Measurements from ENCODE around the gene KRTAP10-8.
"Not testable (repeated sequence)": the region's sequence is repeated elsewhere in the genome, so short reads cannot be mapped to it uniquely, and the experiment has no call there.

Gene KRTAP10-8, protein sequence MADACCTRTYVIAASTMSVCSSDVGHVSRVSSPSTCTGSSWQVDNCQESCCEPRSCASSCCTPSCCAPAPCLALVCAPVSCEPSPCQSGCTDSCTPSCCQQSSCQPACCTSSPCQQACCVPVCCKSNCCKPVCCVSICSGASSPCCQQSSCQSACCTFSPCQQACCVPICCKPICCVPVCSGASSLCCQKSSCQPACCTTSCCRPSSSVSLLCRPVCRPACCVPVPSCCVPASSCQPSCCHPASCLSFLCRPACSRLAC

DNA sequence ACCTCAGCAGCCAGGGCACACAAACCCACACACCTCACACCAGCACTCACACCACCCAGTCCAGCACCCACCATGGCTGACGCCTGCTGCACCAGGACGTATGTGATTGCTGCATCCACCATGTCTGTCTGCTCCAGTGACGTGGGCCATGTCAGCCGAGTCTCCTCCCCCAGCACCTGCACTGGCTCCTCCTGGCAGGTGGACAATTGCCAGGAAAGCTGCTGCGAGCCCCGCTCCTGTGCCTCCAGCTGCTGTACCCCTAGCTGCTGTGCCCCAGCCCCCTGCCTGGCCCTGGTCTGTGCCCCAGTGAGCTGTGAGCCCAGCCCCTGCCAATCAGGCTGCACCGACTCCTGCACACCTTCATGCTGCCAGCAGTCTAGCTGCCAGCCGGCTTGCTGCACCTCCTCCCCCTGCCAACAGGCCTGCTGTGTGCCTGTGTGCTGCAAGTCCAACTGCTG is at the start of gene KRTAP10-8:
TSS of gene KRTAP10-8 (plus strand) at position 51 of the 458 bp plus-strand sequence. CDS start at position 73, 22 bp downstream.
- no peak for DNase-seq (ENCODE audit: low read depth, low spot score)

GRCh38 chr21:44564099-44564498 is 47.8 kb upstream of the KRTAP10-8 start:
- no peak for DNase-seq (ENCODE audit: low read depth, low spot score)

DNA sequence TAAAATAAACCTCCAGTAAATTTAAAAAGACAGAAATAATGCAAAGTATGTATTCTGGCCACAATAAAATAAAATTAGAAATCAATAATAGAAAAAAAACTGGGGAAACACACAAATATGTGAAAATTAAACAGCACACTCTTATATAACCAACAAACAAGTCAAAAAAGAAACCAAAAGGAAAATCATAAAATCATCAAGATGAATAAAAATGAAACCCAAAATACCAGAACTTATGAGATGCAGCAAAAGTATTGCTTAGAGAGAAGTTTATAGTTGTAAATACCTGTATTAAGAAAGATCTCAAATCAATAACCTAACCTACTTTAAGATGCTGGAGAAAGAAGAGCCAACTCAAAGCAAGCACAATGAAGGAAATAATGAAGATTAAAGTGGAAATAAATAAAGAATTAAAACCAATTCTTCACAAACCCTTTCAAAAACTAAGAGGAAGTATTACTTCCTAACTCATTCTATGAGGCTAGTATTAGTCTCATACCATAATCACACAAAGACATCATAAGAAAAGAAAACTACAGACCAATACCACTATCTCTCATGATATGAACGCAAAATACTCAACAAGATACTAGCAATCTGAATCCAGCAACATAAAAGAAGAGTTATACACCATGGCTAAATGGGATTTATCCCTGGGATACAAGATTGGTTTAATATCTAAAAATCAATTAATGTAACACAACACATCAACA is 46.8 kb upstream of the KRTAP10-8 start:
- no peak for DNase-seq (ENCODE audit: low read depth, low spot score)

DNA sequence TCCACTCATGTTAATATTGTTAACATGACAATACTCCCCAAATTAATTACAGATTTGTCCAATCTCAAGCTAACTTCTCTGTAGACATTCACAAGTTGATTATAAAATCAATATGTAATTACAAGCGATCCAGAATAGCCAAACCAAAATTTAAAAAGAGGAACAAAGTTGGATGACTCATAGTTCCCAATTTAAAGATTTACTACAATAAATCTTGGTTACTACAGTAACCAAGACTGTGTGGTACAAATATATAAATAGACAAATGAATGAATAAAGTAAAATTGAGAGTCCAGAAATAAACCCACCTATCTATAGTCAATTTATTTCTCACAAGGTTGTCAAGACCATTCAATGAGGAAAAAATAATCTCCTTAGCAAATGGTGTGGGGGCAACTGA is 45.5 kb upstream of the KRTAP10-8 start:
- no peak for DNase-seq (ENCODE audit: low read depth, low spot score)

GRCh38 chr21:44567481-44568171 is 44.3 kb upstream of the KRTAP10-8 start:
- DNase-seq (ENCODE audit: low read depth, low spot score), result no peak

- no peak for DNase-seq (ENCODE audit: low read depth, low spot score)
Observed at GRCh38 chr21:44568261-44568660, 43.6 kb upstream of the KRTAP10-8 start.

DNA sequence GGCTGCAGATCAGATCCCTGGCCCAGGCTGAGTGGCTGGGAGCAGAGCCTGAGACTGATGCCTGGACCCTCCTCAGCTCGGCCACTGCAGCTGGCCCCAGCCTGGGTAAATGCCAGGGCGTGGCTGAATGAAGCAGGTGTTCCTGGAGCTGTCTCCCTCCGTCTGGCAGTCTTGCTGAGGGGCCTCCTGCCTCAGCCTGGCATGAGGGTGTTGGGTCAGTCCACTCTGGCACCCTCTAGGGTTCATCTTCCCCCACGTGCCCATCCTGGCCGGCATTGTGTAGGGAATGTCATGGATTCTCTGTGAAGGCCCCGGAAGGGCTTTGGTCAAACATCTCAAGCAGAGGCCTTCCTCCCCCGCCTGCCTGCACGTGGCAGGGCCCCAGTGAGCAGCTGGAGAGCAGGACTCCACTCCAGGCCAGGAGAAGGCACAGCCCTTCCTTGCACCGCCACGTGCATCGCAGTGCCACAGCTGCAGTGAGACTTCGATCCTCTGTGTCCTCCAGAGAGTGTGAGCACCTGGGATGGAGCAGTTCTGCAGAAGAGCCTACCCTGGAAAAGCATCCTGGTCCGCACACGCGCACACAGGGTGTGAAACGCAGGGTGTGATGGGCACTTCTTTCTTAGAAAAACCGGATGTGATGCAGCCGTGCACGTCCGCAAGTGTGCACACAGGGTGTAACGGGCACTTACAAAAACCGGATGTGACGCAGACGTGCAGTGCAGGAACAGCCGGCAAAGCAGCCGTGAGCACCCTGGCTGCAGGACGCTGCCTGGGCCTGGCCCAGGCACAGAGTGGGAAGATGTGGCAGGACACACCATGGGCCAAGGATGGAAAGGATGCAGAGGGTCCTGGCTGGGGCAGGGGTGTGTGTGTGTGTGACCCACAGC is 43.0 kb upstream of the KRTAP10-8 start:
- DNase-seq (ENCODE audit: low read depth, low spot score), result no peak

DNA sequence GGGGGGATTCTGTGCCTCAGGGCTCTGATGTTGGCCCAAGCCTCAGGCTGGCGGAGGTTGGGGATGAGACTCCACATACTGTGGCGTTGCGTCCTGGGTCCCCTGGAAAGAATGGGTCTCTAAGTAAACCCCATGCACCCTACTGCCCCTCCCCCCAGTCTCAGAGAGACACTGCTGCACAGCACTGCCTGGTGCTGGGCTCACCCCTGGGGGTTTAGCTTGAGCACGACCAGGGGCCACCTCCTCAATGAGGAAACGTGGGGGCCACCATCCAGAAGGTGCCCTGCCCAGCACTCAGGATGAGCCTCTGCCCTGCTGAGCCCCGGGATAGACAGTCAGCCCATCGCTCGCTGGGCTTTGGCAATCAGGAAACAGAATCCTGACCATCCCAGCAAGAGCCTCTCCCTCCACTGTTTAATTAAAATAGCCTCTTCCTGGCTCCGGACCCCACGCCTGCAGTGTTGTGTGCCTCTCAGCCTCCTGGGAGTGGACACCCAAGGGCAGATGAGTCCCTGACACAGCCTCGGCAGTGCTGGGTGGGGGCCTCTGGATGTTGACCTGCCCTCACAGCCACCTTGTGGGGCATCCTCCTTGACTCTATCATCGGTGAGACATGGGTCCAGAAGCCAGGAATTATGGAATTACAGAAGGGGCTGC is 41.9 kb upstream of the KRTAP10-8 start:
- no peak for DNase-seq (ENCODE audit: low read depth, low spot score)

DNA sequence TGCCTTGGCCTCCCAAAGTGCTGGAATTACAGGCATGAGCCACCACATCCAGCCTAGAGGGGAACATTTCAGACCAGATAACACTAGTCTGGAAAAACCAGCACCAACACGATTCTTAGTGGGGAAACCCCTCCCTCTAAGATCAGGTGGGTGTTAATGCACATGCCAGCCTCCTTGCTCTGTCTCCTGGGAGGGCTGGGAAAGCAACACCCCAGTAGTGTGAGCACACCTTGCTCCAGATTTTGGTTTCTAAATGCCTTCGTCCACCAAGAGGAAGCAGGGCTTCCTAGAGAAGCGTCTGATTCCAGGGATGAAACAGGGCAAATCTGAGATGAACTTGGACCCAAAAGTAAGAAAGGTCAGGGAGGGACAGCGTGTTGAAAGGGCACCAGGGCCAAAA is 40.6 kb upstream of the KRTAP10-8 start:
- no peak for DNase-seq (ENCODE audit: low read depth, low spot score)

- DNase-seq (ENCODE audit: low read depth, low spot score), result no peak
Observed at GRCh38 chr21:44571844-44572782, 39.8 kb upstream of the KRTAP10-8 start.

DNA sequence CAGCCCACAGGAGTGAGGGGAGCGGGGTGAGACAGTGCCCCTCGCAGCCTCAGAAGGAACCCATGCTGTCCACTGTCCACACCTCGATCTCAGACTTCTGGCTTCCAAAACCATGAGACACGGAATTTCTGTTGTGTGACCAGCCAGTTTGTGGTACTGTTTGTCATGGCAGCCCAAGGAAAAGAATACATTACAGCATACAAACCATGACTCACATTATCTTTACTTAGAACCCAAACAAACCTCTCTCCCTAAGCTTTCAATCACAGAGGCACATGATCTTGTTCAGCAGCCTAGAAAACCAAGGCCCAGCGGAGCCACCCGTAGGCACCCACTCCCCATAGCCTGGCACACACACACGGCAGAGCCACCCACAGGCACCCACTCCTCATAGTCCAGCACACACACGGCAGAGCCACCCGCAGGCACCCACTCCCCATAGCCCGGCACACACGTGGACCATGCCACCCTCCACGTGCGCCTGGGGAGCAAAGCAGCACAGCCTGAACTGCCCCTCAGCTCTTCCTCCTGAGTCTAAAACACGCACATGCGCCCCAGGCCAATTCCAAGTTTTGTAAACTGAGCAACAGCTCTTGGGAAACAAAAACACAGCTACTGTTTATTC is 38.8 kb upstream of the KRTAP10-8 start:
- no peak for DNase-seq (ENCODE audit: low read depth, low spot score)

DNA sequence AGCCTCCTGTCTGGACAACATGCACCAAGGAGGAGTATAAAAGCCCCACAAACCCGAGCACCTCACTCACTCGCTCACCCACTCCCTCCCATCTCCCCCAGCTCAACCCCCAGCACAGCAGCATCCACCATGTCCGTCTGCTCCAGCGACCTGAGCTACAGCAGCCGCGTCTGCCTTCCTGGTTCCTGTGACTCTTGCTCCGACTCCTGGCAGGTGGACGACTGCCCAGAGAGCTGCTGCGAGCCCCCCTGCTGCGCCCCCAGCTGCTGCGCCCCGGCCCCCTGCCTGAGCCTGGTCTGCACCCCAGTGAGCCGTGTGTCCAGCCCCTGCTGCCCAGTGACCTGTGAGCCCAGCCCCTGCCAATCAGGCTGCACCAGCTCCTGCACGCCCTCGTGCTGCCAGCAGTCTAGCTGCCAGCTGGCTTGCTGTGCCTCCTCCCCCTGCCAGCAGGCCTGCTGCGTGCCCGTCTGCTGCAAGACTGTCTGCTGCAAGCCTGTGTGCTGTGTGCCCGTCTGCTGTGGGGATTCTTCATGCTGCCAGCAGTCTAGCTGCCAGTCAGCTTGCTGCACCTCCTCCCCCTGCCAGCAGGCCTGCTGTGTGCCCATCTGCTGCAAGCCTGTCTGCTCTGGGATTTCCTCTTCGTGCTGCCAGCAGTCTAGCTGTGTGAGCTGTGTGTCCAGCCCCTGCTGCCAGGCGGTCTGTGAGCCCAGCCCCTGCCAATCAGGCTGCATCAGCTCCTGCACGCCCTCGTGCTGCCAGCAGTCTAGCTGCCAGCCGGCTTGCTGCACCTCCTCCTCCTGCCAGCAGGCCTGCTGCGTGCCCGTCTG is 38.0 kb upstream of the KRTAP10-8 start, which contains the start of gene KRTAP10-4:
TSS of gene KRTAP10-4 (plus strand) at position 100 of the 827 bp plus-strand sequence. CDS start at position 130, 30 bp downstream.
- not testable (repeated sequence) for DNase-seq (ENCODE audit: low read depth, low spot score)

DNA sequence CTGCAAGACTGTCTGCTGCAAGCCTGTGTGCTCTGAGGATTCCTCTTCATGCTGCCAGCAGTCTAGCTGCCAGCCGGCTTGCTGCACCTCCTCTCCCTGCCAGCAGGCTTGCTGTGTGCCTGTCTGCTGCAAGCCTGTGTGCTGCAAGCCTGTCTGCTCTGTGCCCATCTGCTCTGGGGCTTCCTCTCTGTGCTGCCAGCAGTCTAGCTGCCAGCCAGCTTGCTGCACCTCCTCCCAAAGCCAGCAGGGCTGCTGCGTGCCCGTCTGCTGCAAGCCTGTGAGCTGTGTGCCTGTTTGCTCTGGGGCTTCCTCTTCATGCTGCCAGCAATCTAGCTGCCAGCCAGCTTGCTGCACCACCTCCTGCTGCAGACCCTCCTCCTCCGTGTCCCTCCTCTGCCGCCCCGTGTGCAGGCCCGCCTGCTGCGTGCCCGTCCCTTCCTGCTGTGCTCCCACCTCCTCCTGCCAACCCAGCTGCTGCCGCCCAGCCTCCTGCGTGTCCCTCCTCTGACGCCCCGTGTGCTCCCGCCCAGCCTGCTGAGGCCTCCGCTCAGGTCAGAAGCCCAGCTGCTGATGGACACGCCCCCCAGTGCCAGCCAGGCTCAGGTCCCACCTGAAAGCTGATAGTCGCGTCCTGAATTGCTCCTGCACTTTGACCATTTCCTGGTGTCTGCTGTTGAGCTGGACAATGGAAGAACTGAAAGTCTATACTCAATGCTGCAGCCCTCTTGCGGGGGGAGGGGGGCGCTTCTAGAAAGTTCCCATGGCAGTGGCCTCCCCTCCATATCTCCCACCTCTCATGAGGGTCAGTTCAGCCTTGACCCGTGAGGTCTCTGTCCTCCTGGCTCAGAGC is 37.2 kb upstream of the KRTAP10-8 start:
- DNase-seq (ENCODE audit: low read depth, low spot score), result no peak

GRCh38 chr21:44575307-44576024 is 36.4 kb upstream of the KRTAP10-8 start:
- no peak for DNase-seq (ENCODE audit: low read depth, low spot score)

DNA sequence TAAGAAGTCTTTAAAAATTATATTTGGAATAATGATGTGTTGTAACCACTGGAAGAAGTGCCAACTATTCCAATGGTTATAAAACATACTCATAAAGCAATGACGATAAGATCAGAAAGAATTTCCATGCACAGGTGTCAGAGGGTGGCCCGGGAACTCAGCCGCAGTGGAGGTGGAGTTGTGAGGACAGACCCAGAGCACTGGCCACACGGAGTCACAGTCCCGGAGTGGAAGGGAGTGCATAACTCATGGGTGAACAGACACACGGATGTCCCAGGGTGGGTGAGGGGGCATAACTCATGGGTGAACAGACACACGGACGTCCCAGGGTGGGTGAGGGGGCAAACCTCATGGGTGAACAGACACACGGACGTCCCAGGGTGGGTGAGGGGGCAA is 35.9 kb upstream of the KRTAP10-8 start:
- no peak for DNase-seq (ENCODE audit: low read depth, low spot score)

DNA sequence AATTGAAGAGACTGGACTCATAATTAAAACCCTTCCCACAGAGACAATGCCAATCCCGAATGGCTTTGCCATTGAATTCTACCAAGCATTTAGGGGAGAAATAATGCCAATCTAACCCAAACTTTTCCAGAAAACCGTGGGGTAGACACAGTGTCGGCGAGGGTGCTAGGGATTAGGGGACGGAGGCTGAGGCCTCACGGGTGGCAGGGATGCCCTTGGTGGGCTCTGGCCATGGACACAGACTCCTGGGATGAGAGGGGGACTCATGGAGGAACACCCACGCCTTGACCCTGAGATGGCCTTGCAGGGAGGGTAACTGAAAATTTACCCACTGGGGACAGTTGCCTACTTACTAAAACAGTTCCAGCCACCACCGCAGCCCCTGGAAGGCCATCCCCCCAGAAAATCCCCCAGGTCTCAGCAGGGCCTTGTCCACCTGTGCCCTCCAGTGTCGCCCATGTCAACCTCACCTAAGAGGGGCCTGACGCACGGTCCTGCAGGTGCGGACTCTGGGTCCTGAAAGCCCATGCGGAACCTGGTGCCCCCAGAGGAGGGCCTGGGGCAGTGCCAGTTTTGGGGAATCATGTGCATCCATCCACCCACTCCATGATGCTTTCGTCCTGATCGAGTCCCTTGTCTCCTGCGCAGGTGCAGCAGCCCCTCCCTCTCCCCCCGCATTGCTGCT is 33.4 kb upstream of the KRTAP10-8 start:
- DNase-seq (ENCODE audit: low read depth, low spot score), result no peak

All from smooth muscle cell of the brain vasculature (primary cell).